ENCODE measurements around the gene NFYA.

DNA sequence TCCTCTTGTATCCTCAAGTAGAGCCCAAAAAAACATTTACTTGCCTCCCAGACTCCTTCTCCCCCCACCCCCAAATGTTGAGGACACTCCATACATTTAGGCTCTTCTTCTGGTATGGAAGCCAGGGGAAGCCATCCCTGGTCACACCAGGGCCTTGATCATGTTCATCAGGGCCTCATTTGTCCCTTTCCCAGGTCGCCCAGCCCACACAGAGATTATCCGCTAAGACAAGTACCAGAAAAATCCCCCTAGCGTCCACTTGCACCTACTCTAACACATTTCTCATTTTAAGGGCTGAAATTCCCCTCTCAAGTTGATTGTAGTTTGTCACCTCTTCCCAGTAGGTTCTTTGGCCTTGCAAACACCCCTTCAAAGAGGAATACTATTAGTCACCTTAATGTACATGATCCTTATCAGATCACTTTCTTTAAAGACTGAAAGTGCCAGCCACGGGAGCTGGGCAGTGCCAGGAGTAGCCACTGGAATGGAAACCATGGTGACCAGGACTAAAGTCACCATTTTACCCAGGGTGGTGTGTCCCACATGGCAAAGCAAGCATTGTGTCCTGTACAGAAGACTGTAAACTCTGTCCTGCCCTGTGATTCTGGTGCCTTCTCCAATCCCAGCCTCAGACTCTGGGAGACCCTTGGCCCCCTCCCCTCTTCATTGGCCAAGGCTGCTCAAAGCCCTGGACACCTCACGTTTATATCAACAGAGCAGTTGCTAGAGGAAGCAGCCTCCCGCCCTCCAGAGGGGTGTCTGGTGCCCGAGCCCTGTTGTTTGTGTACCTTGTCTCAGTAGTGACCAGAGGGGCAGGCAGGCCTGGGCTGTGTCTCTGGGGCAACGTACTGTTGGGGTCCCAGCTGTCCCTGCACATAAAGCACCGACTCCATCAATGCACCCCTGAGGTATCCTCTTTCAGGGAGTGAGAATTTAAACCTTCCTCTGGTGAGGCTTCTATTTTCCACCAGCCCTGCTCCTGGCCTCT, 24.7 kb upstream of the NFYA start:
- TF ChIP-seq, protein P1, sequence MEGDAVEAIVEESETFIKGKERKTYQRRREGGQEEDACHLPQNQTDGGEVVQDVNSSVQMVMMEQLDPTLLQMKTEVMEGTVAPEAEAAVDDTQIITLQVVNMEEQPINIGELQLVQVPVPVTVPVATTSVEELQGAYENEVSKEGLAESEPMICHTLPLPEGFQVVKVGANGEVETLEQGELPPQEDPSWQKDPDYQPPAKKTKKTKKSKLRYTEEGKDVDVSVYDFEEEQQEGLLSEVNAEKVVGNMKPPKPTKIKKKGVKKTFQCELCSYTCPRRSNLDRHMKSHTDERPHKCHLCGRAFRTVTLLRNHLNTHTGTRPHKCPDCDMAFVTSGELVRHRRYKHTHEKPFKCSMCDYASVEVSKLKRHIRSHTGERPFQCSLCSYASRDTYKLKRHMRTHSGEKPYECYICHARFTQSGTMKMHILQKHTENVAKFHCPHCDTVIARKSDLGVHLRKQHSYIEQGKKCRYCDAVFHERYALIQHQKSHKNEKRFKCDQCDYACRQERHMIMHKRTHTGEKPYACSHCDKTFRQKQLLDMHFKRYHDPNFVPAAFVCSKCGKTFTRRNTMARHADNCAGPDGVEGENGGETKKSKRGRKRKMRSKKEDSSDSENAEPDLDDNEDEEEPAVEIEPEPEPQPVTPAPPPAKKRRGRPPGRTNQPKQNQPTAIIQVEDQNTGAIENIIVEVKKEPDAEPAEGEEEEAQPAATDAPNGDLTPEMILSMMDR (IDR thresholded peaks at IDR 0.05; ENCODE audit: poor library complexity, severe bottlenecking): no peak
- TF ChIP-seq EZH2 (IDR thresholded peaks at IDR 0.05; ENCODE audit: borderline replicate concordance, insufficient read depth, low read length, poor library complexity, severe bottlenecking): no peak
- no peak for TF ChIP-seq EP300 (conservative IDR thresholded peaks at IDR 0.05; ENCODE audit: poor library complexity, severe bottlenecking)
- no peak for TF ChIP-seq POLR2AphosphoS5 (IDR thresholded peaks at IDR 0.05)

All from neural cell (in vitro differentiated cells).